HFFc6 (cell line): Measurements from ENCODE around the gene CTDNEP1. TPM values are rescaled to one million over a fixed set of nuclear protein-coding genes. Genes with fewer than 3 reads are reported as not detected.
A peak's percentile ranks its signal among the peaks of the same experiment; 100 is the strongest.

Experiments
- DNase-seq: peaks from one replicate; pipeline ENCODE4 v3.0.0-alpha.2; 2018
- H3K27ac Mint-ChIP-seq: 2 replicates; pipeline ENCODE4 v1.8.0; 2020; ENCODE audit warnings: mild to moderate bottlenecking, mixed read lengths
- H3K27me3 Mint-ChIP-seq: 2 replicates; pipeline ENCODE4 v1.8.0; 2021; ENCODE audit warnings: mild to moderate bottlenecking, moderate library complexity, mixed read lengths; ENCODE audit not compliant: insufficient read depth
- H3K36me3 Mint-ChIP-seq: 2 replicates; pipeline ENCODE4 v1.8.0; 2021; ENCODE audit warnings: low read depth, mixed read lengths
- H3K4me1 Mint-ChIP-seq: 2 replicates; pipeline ENCODE4 v1.8.0; 2020; ENCODE audit warnings: low read depth, mixed read lengths
- H3K4me3 Mint-ChIP-seq: 2 replicates; pipeline ENCODE4 v1.8.0; 2020; ENCODE audit warnings: mild to moderate bottlenecking, moderate library complexity, mixed read lengths
- H3K9me3 Mint-ChIP-seq: 2 replicates; pipeline ENCODE4 v1.8.0; 2020; ENCODE audit warnings: mild to moderate bottlenecking, mixed read lengths
- CTCF ChIP-seq: fragments of 200-600 bp; sonication (generic); IDR thresholded peaks from 2 replicates; pipeline ENCODE4 v1.5.0; 2021; ENCODE audit warnings: antibody characterized with exemption, mild to moderate bottlenecking
- microRNA-seq: library from miRNA; unstranded; fragments of <30 nt; microRNA quantifications from one replicate; pipeline ENCODE4, GENCODE V29; 2019
- total RNA-seq, 6 experiments: library from RNA; stranded (reverse); fragmentation: NEBNext Ultra II Directional; extraction: Animal tissue kit (Norgen Biotek cat#: 25700); gene quantifications; 2 replicates in 1 of 6; 3 replicates in 5 of 6; pipeline ENCODE4 v1.2.3, GENCODE V29; 2021

Gene CTDNEP1
- total RNA-seq, 6 experiments from 2014 or later: 127 to 168 (median 146) TPM

GRCh38 chr17:7204336-7204735 lies 47.2 kb downstream of the CTDNEP1 start:
- H3K27ac Mint-ChIP-seq: peak overlapping the region; percentile 87; the same call in 1 of the 2 replicates
- no peak for DNase-seq

GRCh38 chr17:7203391-7203790 lies 48.1 kb downstream of the CTDNEP1 start:
- Mint-ChIP-seq H3K27me3 (peaks cover 3% of the 10 kb centered on the region), H3K9me3 (no peaks in the 10 kb centered on the region), H3K27ac (no peak overlapping the region), H3K4me1 (peaks cover 25% of the 10 kb centered on the region), H3K36me3 (peaks cover 17% of the 10 kb centered on the region; the same call in 1 of the 2 replicates), H3K4me3 (no peak overlapping the region)
- DNase-seq: no peak
- no peak for TF ChIP-seq CTCF

More at GRCh38 chr17:7204336-7204735, 47.2 kb downstream of the CTDNEP1 start:
- Mint-ChIP-seq H3K4me1 (peaks cover 25% of the 10 kb centered on the region), H3K4me3 (peak overlapping the region; percentile 76), H3K27me3 (peaks cover 3% of the 10 kb centered on the region), H3K36me3 (peaks cover 17% of the 10 kb centered on the region; the same call in 1 of the 2 replicates), H3K9me3 (no peaks in the 10 kb centered on the region)
- no peak for TF ChIP-seq CTCF

GRCh38 chr17:7196651-7197401 lies 54.7 kb downstream of the CTDNEP1 start:
- H3K36me3 Mint-ChIP-seq: peaks cover 17% of the 10 kb centered on the region
- no peak for DNase-seq
- no peak overlapping the region for H3K4me3 Mint-ChIP-seq
- no peak overlapping the region for H3K27ac Mint-ChIP-seq
- no peak for TF ChIP-seq CTCF
- H3K9me3 Mint-ChIP-seq: no peaks in the 10 kb centered on the region
- H3K27me3 Mint-ChIP-seq: peaks cover 4% of the 10 kb centered on the region
- H3K4me1 Mint-ChIP-seq: no peaks in the 10 kb centered on the region

- Mint-ChIP-seq H3K9me3 (no peaks in the 10 kb centered on the region), H3K4me1 (no peaks in the 10 kb centered on the region), H3K27me3 (peaks cover 4% of the 10 kb centered on the region), H3K36me3 (peaks cover 17% of the 10 kb centered on the region), H3K4me3 (no peak overlapping the region), H3K27ac (no peak overlapping the region)
- TF ChIP-seq CTCF: no peak
- no peak for DNase-seq
Observed at GRCh38 chr17:7195971-7196370, 55.6 kb downstream of the CTDNEP1 start.

Small RNA genes lying within 50 kb of the gene (microRNA-seq; reads per million reads assigned to microRNA genes)
- 3,089 reads per million, percentile 84 among the genes with 10 or more reads in this experiment for gene MIR324

Other genes with a start within 250 kb of the CTDNEP1 start
- 100 to 1,000 TPM; 286 to 382 (median 343) TPM for gene RNASEK, start 239.1 kb downstream of the CTDNEP1 start, total RNA-seq
- not detected for gene BCL6B, start 228.7 kb downstream of the CTDNEP1 start, total RNA-seq
- 1 to 10 TPM; 1.6 to 3.4 (median 1.9) TPM for gene SLC16A13, start 215.7 kb downstream of the CTDNEP1 start, total RNA-seq
- gene SLC16A11, start 207.6 kb downstream of the CTDNEP1 start, total RNA-seq: not detected
- not detected for gene CLEC10A, start 171.5 kb downstream of the CTDNEP1 start, total RNA-seq
- not detected for gene ASGR2, start 136.9 kb downstream of the CTDNEP1 start, total RNA-seq
- 1 to 10 TPM in 2 of 6 experiments, under 1 TPM in 4; 0.71 to 1.4 (median 0.83) TPM for gene ASGR1, start 72.4 kb downstream of the CTDNEP1 start, total RNA-seq
- 10 to 100 TPM; 27.8 to 34.3 (median 28.1) TPM for gene DLG4, start 31.9 kb downstream of the CTDNEP1 start, total RNA-seq
- 100 to 1,000 TPM; 378 to 463 (median 405) TPM for gene ACADVL, start 31.8 kb downstream of the CTDNEP1 start, total RNA-seq
- gene DVL2, start 17.2 kb downstream of the CTDNEP1 start, total RNA-seq: 10 to 100 TPM; 24.9 to 29.1 (median 27.0) TPM
- gene PHF23, start 12.3 kb downstream of the CTDNEP1 start, total RNA-seq: 10 to 100 TPM; 57.0 to 75.0 (median 68.2) TPM
- 100 to 1,000 TPM; 399 to 470 (median 426) TPM for gene GABARAP, start 9.3 kb downstream of the CTDNEP1 start, total RNA-seq
- gene ELP5, start 481 bp upstream of the CTDNEP1 start, total RNA-seq: 10 to 100 TPM; 28.7 to 36.1 (median 34.0) TPM
- 1 to 10 TPM in 4 of 6 experiments, under 1 TPM in 2; 0.43 to 3.0 (median 1.7) TPM for gene CLDN7, start 10.7 kb upstream of the CTDNEP1 start, total RNA-seq
- gene SLC2A4, start 30.0 kb upstream of the CTDNEP1 start, total RNA-seq: under 1 TPM in 5 of 6 experiments, not detected in 1; 0.07 to 0.09 (median 0.09) TPM
- gene YBX2, start 42.9 kb upstream of the CTDNEP1 start, total RNA-seq: not detected
- 1,000 to 10,000 TPM; 1,011 to 1,116 (median 1,072) TPM for gene EIF5A, start 55.9 kb upstream of the CTDNEP1 start, total RNA-seq
- gene GPS2, start 63.6 kb upstream of the CTDNEP1 start, total RNA-seq: 10 to 100 TPM; 34.7 to 45.2 (median 40.7) TPM
- gene NEURL4, start 77.6 kb upstream of the CTDNEP1 start, total RNA-seq: 10 to 100 TPM; 18.7 to 24.6 (median 20.4) TPM
- 1 to 10 TPM; 3.2 to 6.4 (median 4.9) TPM for gene ACAP1, start 84.8 kb upstream of the CTDNEP1 start, total RNA-seq
- gene KCTD11, start 100.4 kb upstream of the CTDNEP1 start, total RNA-seq: 10 to 100 TPM; 11.2 to 14.5 (median 12.6) TPM
- not detected for gene TMEM95, start 103.4 kb upstream of the CTDNEP1 start, total RNA-seq
- gene TNK1, start 129.4 kb upstream of the CTDNEP1 start, total RNA-seq: under 1 TPM; 0.20 to 0.41 (median 0.26) TPM
- 100 to 1,000 TPM in 1 of 6 experiments, 10 to 100 TPM in 5; 85.6 to 114 (median 98.5) TPM for gene PLSCR3, start 142.8 kb upstream of the CTDNEP1 start, total RNA-seq
- 10 to 100 TPM; 52.2 to 79.1 (median 72.3) TPM for gene TMEM256, start 152.4 kb upstream of the CTDNEP1 start, total RNA-seq
- gene NLGN2, start 156.1 kb upstream of the CTDNEP1 start, total RNA-seq: 10 to 100 TPM; 41.3 to 57.3 (median 46.2) TPM
- gene SPEM1, start 168.6 kb upstream of the CTDNEP1 start, total RNA-seq: not detected
- gene SPEM2, start 173.9 kb upstream of the CTDNEP1 start, total RNA-seq: not detected
- gene SPEM3, start 177.1 kb upstream of the CTDNEP1 start, total RNA-seq: not detected
- 1 to 10 TPM; 2.2 to 2.9 (median 2.8) TPM for gene TMEM102, start 183.7 kb upstream of the CTDNEP1 start, total RNA-seq
- gene FGF11, start 187.8 kb upstream of the CTDNEP1 start, total RNA-seq: under 1 TPM in 3 of 6 experiments, not detected in 3; 0.10 to 0.31 (median 0.24) TPM
- gene CHRNB1, start 193.3 kb upstream of the CTDNEP1 start, total RNA-seq: 1 to 10 TPM; 2.0 to 2.8 (median 2.4) TPM
- 10 to 100 TPM; 62.7 to 75.9 (median 68.6) TPM for gene ZBTB4, start 227.9 kb upstream of the CTDNEP1 start, total RNA-seq
- gene SLC35G6, start 229.7 kb upstream of the CTDNEP1 start, total RNA-seq: not detected
- 100 to 1,000 TPM; 111 to 127 (median 118) TPM for gene POLR2A, start 232.6 kb upstream of the CTDNEP1 start, total RNA-seq